Tibial artery (tissue), 4 donors: ENCODE results near the gene MYOCD.
A peak's percentile ranks its signal among the peaks of the same experiment; 100 is the strongest.

Experiments used
- DNase-seq, 2 donors: peaks; one replicate each; pipeline ENCODE4 v3.0.0-alpha.2; 2019
- H3K27ac ChIP-seq, 2 donors: fragments of 200-600 bp; sonication (generic) in 1 of 2; 1 replicate in 1 of 2; 2 replicates in 1 of 2; pipeline ENCODE4 v1.5.1; 2018 to 2019; ENCODE audit warnings: mild to moderate bottlenecking in 1 of 2
- H3K27me3 ChIP-seq, 2 donors: fragments of 200-600 bp; sonication (generic) in 1 of 2; one replicate each; pipeline versions ENCODE4 v1.5.1 to v1.6.0; 2016 to 2019
- H3K36me3 ChIP-seq, 3 donors: fragments of 200-600 bp; sonication (generic) in 2 of 3; one replicate each; pipeline ENCODE4 v1.5.1; 2016 to 2019; ENCODE audit warnings: mild to moderate bottlenecking in 2 of 3
- H3K4me1 ChIP-seq, 4 donors: fragments of 200-600 bp; sonication (generic) in 2 of 4; 1 replicate in 3 of 4; 2 replicates in 1 of 4; pipeline ENCODE4 v1.5.1; 2016 to 2019
- H3K4me3 ChIP-seq, 2 donors: fragments of 200-600 bp; sonication (generic) in 1 of 2; 1 replicate in 1 of 2; 2 replicates in 1 of 2; pipeline ENCODE4 v1.5.1; 2018 to 2019; ENCODE audit warnings: mild to moderate bottlenecking in 2 of 2
- H3K9me3 ChIP-seq, 3 donors: fragments of 200-600 bp; sonication (generic) in 1 of 3; one replicate each; pipeline ENCODE4 v1.5.1; 2016 to 2019
- CTCF ChIP-seq, 2 experiments: fragments of 200-600 bp in 1 of 2; fragments of 450-650 bp in 1 of 2; IDR thresholded peaks; one replicate each; pipeline ENCODE4 v1.5.1; 2017 to 2019; ENCODE audit warnings: antibody characterized with exemption in 2 of 2, mild to moderate bottlenecking in 1 of 2, moderate library complexity in 1 of 2
- intact Hi-C: fragments of 100-400 bp; cut with DNase I; formaldehyde crosslinking; loops from one replicate; pipeline ENCODE4 v1.15.0; 2023; ENCODE audit warnings: low total_unique reads

MYOCD gene

GRCh38 chr17:12736526-12736925, 70.8 kb downstream of the MYOCD start:
- Histone ChIP-seq H3K9me3 (no peaks in the 10 kb centered on the region), H3K27me3 (no peaks in the 10 kb centered on the region), H3K27ac (no peak overlapping the region), H3K36me3 (peaks cover 35 to 58% (median 44%) of the 10 kb centered on the region in 3 donors), H3K4me3 (no peak overlapping the region), H3K4me1 (peaks cover 0 to 9% (median 6%) of the 10 kb centered on the region in 4 donors)
- no peak for DNase-seq
- intact Hi-C loops, result no loop called here
- TF ChIP-seq CTCF (IDR thresholded peaks at IDR 0.05), result no peak

GRCh38 chr17:12737740-12738469, 72.2 kb downstream of the MYOCD start:
- no peak for TF ChIP-seq CTCF (IDR thresholded peaks at IDR 0.05)
- Histone ChIP-seq H3K9me3 (no peaks in the 10 kb centered on the region), H3K4me1 (peaks cover 0 to 13% (median 6%) of the 10 kb centered on the region in 4 donors), H3K4me3 (no peak overlapping the region), H3K27me3 (no peaks in the 10 kb centered on the region), H3K36me3 (peaks cover 35 to 58% (median 44%) of the 10 kb centered on the region in 3 donors), H3K27ac (no peak overlapping the region)
- no peak for DNase-seq
- intact Hi-C loops, result no loop called here

- TF ChIP-seq CTCF (IDR thresholded peaks at IDR 0.05), result no peak
- H3K36me3 ChIP-seq, result peaks cover 35 to 58% (median 44%) of the 10 kb centered on the region in 3 donors
- no peaks in the 10 kb centered on the region for H3K27me3 ChIP-seq
- peaks cover 0 to 13% (median 6%) of the 10 kb centered on the region in 4 donors for H3K4me1 ChIP-seq
- no peaks in the 10 kb centered on the region for H3K9me3 ChIP-seq
- intact Hi-C loops, result no loop called here
- DNase-seq, result no peak
- no peak overlapping the region for H3K27ac ChIP-seq
- H3K4me3 ChIP-seq, result no peak overlapping the region
Measured at GRCh38 chr17:12738624-12739023, 72.9 kb downstream of the MYOCD start.

- TF ChIP-seq CTCF (IDR thresholded peaks at IDR 0.05), result no peak
- no peaks in the 10 kb centered on the region for H3K9me3 ChIP-seq
- peaks cover 0 to 20% (median 9%) of the 10 kb centered on the region in 4 donors for H3K4me1 ChIP-seq
- no peaks in the 10 kb centered on the region for H3K27me3 ChIP-seq
- no peak overlapping the region for H3K27ac ChIP-seq
- H3K36me3 ChIP-seq, result peaks cover 35 to 67% (median 44%) of the 10 kb centered on the region in 3 donors
- DNase-seq, result no peak
- intact Hi-C loops, result no loop called here
- no peak overlapping the region for H3K4me3 ChIP-seq
Measured at GRCh38 chr17:12739500-12739899, 73.8 kb downstream of the MYOCD start.

- intact Hi-C loops, result loop anchor here (5.0 kb wide), 2 partner anchors 491 to 561 kb away; no protein-coding TSS in a partner anchor
Measured at GRCh38 chr17:12743046-12743445, 77.4 kb downstream of the MYOCD start.

More at GRCh38 chr17:12743046-12743445, 77.4 kb downstream of the MYOCD start:
- Histone ChIP-seq H3K4me1 (peaks cover 0 to 22% (median 10%) of the 10 kb centered on the region in 4 donors), H3K36me3 (peaks cover 40 to 61% (median 41%) of the 10 kb centered on the region in 3 donors), H3K9me3 (no peaks in the 10 kb centered on the region), H3K27me3 (no peaks in the 10 kb centered on the region), H3K4me3 (no peak overlapping the region), H3K27ac (peak overlapping the region in 1 of 2 donors; percentile 1)
- TF ChIP-seq CTCF (IDR thresholded peaks at IDR 0.05), result no peak
- no peak for DNase-seq
